Stimulated activated CD8-positive, alpha-beta memory T cell treated with anti-CD3 and anti-CD28 coated beads, Interleukin-2, amount 100 ng/mL, for 1 hour (primary cell): Measurements from ENCODE around the gene SEMG2.

Experiments
- DNase-seq, 2 donors: peaks; one replicate each; pipeline ENCODE4 v3.0.0-alpha.2; 2020; ENCODE audit warnings: low read depth in 2 of 2

Gene SEMG2

GRCh38 chr20:45221076-45221475, at the start of gene SEMG2:
SEMG2 (plus strand) TSS chr20:45221373; CDS start chr20:45221390, 17 bp downstream.
- DNase-seq = no peak

- no peak for DNase-seq
Measured at GRCh38 chr20:45173522-45173921, 47.7 kb upstream of the SEMG2 start.

- DNase-seq = no peak
Measured at GRCh38 chr20:45174434-45175364, 46.5 kb upstream of the SEMG2 start, which contains the start of gene PI3. PI3 (plus strand) TSS chr20:45174902; CDS start chr20:45174923, 21 bp downstream.

- no peak for DNase-seq
Measured at GRCh38 chr20:45176526-45177267, 44.5 kb upstream of the SEMG2 start.

- no peak for DNase-seq
Measured at GRCh38 chr20:45179166-45179565, 42.0 kb upstream of the SEMG2 start.

- DNase-seq = no peak
Measured at GRCh38 chr20:45181639-45182038, 39.5 kb upstream of the SEMG2 start.

GRCh38 chr20:45183084-45183483, 38.1 kb upstream of the SEMG2 start:
- DNase-seq = no peak

GRCh38 chr20:45187693-45188092, 33.5 kb upstream of the SEMG2 start:
- no peak for DNase-seq

GRCh38 chr20:45189067-45189609, 32.0 kb upstream of the SEMG2 start:
- DNase-seq = no peak

- no peak for DNase-seq
Measured at GRCh38 chr20:45189861-45190260, 31.3 kb upstream of the SEMG2 start.

- DNase-seq = no peak
Measured at GRCh38 chr20:45191926-45192325, 29.2 kb upstream of the SEMG2 start.

- DNase-seq = no peak
Measured at GRCh38 chr20:45193331-45193730, 27.8 kb upstream of the SEMG2 start.

GRCh38 chr20:45206725-45207124, 14.4 kb upstream of the SEMG2 start, which contains the start of gene SEMG1:
SEMG1 (plus strand) TSS chr20:45207033; CDS start chr20:45207054, 21 bp downstream.
- no peak for DNase-seq

GRCh38 chr20:45209924-45210323, 11.2 kb upstream of the SEMG2 start:
- no peak for DNase-seq

GRCh38 chr20:45211569-45212474, 9.4 kb upstream of the SEMG2 start:
- DNase-seq = no peak

- DNase-seq = no peak
Measured at GRCh38 chr20:45212836-45213235, 8.3 kb upstream of the SEMG2 start.

- no peak for DNase-seq
Measured at GRCh38 chr20:45218124-45218523, 3.0 kb upstream of the SEMG2 start.

GRCh38 chr20:45218636-45219035, 2.5 kb upstream of the SEMG2 start:
- no peak for DNase-seq

GRCh38 chr20:45223136-45223535, 2.0 kb downstream of the SEMG2 start:
- no peak for DNase-seq

- DNase-seq = no peak
Measured at GRCh38 chr20:45226287-45226686, 5.1 kb downstream of the SEMG2 start.
